Endodermal cell (in vitro differentiated cells): ENCODE data around the gene RPL32. TPM values are rescaled to one million over a fixed set of nuclear protein-coding genes. Genes with fewer than 3 reads are reported as not detected.
A peak's percentile ranks its signal among the peaks of the same experiment; 100 is the strongest.

ENCODE experiments used
- DNase-seq: peaks from one replicate; pipeline ENCODE4 v3.0.0-alpha.2; 2017
- H3K27ac ChIP-seq: 2 replicates; pipeline ENCODE4 v1.5.1; 2013; ENCODE audit warnings: mild to moderate bottlenecking, low read depth, low read length, moderate library complexity
- H3K27me3 ChIP-seq: 2 replicates; pipeline ENCODE4 v1.6.1; 2013; ENCODE audit warnings: mild to moderate bottlenecking, low read length, moderate library complexity; ENCODE audit not compliant: insufficient read depth, control insufficient read depth, poor library complexity, severe bottlenecking
- H3K36me3 ChIP-seq: 2 replicates; pipeline ENCODE4 v1.7.0; 2013; ENCODE audit warnings: mild to moderate bottlenecking, low read length, moderate library complexity; ENCODE audit not compliant: control insufficient read depth, insufficient read depth
- H3K4me1 ChIP-seq: one replicate; pipeline ENCODE4 v1.7.0; 2013; ENCODE audit warnings: low read length; ENCODE audit not compliant: control insufficient read depth, insufficient read depth
- H3K4me3 ChIP-seq: 2 replicates; pipeline ENCODE4 v1.5.1; 2013; ENCODE audit warnings: mild to moderate bottlenecking, low read length, moderate library complexity
- H3K9ac ChIP-seq: 2 replicates; pipeline ENCODE4 v1.6.1; 2013; ENCODE audit warnings: mild to moderate bottlenecking, low read length, moderate library complexity; ENCODE audit not compliant: poor library complexity, severe bottlenecking; ENCODE audit errors: extremely low read depth
- H3K9me3 ChIP-seq: 2 replicates; pipeline ENCODE4 v1.6.1; 2013; ENCODE audit warnings: mild to moderate bottlenecking, low read length, moderate library complexity; ENCODE audit not compliant: control insufficient read depth
- H3K27ac Mint-ChIP-seq: 2 replicates; pipeline ENCODE4 v1.8.0; 2020; ENCODE audit warnings: mixed read lengths
- H3K27me3 Mint-ChIP-seq: 2 replicates; pipeline ENCODE4 v1.8.0; 2021; ENCODE audit warnings: mild to moderate bottlenecking, mixed read lengths; ENCODE audit not compliant: insufficient read depth
- H3K36me3 Mint-ChIP-seq: 2 replicates; pipeline ENCODE4 v1.8.0; 2020; ENCODE audit warnings: low read depth, mixed read lengths
- H3K4me1 Mint-ChIP-seq: 2 replicates; pipeline ENCODE4 v1.8.0; 2020; ENCODE audit warnings: mixed read lengths
- H3K4me3 Mint-ChIP-seq: 2 replicates; pipeline ENCODE4 v1.8.0; 2020; ENCODE audit warnings: mild to moderate bottlenecking, moderate library complexity, mixed read lengths
- H3K9me3 Mint-ChIP-seq: 2 replicates; pipeline ENCODE4 v1.8.0; 2020; ENCODE audit warnings: mild to moderate bottlenecking, mixed read lengths
- WGBS, 2 experiments: methylation state at CpG; one replicate each; pipeline versions ENCODE4 v1.1.5 to v1.1.7; 2013; ENCODE audit warnings: missing lambda C conversion rate in 2 of 2, mixed read lengths in 1 of 2; ENCODE audit not compliant: insufficient coverage in 1 of 2, insufficient read length in 1 of 2; 5-methylcytosine and 5-hydroxymethylcytosine counted together
- total RNA-seq, 2 donors: library from RNA; stranded (reverse); fragmentation: NEBNext Ultra II Directional in 1 of 2; extraction: Animal tissue kit (Norgen Biotek cat#: 25700) in 1 of 2; gene quantifications; 2 replicates in 1 of 2; 3 replicates in 1 of 2; pipeline ENCODE4 v1.2.1, GENCODE V29; 2021
- TF ChIP-seq, protein P1 (sequence below): fragments of 200-600 bp; sonication (generic); conservative IDR thresholded peaks from 2 replicates; pipeline ENCODE4 v1.5.0; 2021; ENCODE audit warnings: antibody characterized with exemption, mild to moderate bottlenecking

RPL32 gene
- total RNA-seq, 2 donors from 2014 or later: 1,362 to 1,580 TPM

DNA sequence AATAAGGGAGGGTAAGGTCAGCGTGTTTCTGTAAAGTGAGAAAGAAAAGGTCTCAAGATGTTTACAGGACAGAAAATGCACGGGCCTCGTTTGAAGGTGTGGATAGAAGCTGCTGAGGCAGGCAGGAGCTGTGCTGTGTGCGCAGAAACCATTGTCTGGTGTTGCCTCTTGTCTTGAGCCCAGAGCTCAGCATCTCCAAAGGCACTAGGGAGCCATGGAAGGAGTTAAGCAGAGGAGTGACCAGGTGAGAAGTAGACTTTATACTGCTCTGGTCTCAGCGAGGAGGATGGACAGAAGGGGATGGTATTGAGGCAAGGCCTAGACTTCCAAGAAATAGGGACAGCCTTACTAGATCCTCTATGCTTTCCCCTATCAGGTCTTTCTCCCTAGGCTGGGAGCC, 31.9 kb downstream of the RPL32 start:
- peak; percentile 49 for DNase-seq
- TF ChIP-seq, protein P1, sequence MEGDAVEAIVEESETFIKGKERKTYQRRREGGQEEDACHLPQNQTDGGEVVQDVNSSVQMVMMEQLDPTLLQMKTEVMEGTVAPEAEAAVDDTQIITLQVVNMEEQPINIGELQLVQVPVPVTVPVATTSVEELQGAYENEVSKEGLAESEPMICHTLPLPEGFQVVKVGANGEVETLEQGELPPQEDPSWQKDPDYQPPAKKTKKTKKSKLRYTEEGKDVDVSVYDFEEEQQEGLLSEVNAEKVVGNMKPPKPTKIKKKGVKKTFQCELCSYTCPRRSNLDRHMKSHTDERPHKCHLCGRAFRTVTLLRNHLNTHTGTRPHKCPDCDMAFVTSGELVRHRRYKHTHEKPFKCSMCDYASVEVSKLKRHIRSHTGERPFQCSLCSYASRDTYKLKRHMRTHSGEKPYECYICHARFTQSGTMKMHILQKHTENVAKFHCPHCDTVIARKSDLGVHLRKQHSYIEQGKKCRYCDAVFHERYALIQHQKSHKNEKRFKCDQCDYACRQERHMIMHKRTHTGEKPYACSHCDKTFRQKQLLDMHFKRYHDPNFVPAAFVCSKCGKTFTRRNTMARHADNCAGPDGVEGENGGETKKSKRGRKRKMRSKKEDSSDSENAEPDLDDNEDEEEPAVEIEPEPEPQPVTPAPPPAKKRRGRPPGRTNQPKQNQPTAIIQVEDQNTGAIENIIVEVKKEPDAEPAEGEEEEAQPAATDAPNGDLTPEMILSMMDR: no peak
- peaks cover 2% of the 10 kb centered on the region for H3K36me3 Mint-ChIP-seq
- H3K27ac Mint-ChIP-seq: no peak overlapping the region
- Histone ChIP-seq H3K27ac (no peak overlapping the region), H3K27me3 (no peaks in the 10 kb centered on the region), H3K4me1 (no peaks in the 10 kb centered on the region), H3K36me3 (peaks cover 6% of the 10 kb centered on the region), H3K9ac (peak overlapping the region; percentile 22), H3K4me3 (peak overlapping the region; percentile 74), H3K9me3 (no peaks in the 10 kb centered on the region)
- WGBS, 2 experiments: 91 to 100% methylated on average over 4 to 5 of the region's 5 CpGs
- peaks cover 10% of the 10 kb centered on the region for H3K27me3 Mint-ChIP-seq
- peaks cover 7% of the 10 kb centered on the region for H3K4me1 Mint-ChIP-seq
- peak overlapping the region; percentile 42 for H3K4me3 Mint-ChIP-seq
- no peaks in the 10 kb centered on the region for H3K9me3 Mint-ChIP-seq

DNA sequence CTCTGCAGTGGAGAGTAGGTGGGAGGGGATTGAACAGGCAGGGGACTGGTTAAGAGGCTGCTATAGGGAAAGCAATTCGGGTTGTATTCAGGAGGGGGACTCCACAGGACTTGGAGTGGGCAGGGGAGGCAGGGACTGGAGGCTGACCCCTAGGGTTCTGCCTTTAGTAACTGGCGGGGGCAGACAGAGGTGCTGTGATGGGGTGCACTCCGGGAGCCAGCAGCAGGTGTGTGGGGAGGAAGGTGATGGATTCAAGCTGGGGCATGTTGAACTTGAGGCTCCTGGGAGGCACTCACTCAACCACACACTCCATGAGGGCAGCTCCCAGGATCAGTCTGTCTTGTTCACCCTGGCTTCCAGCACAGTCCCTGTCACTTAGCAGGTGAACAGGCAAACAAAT, 32.4 kb downstream of the RPL32 start:
- no peaks in the 10 kb centered on the region for H3K9me3 ChIP-seq
- H3K9ac ChIP-seq: no peak overlapping the region
- Mint-ChIP-seq H3K27me3 (peaks cover 10% of the 10 kb centered on the region), H3K4me1 (peaks cover 7% of the 10 kb centered on the region), H3K9me3 (no peaks in the 10 kb centered on the region), H3K36me3 (peaks cover 2% of the 10 kb centered on the region), H3K27ac (no peak overlapping the region), H3K4me3 (no peak overlapping the region)
- H3K27me3 ChIP-seq: no peaks in the 10 kb centered on the region
- H3K4me1 ChIP-seq: no peaks in the 10 kb centered on the region
- 50 to 94% methylated on average over 1 to 3 of the region's 3 CpGs for WGBS, 2 experiments
- no peak overlapping the region for H3K4me3 ChIP-seq
- H3K36me3 ChIP-seq: peaks cover 8% of the 10 kb centered on the region
- TF ChIP-seq, protein P1: no peak
- no peak for DNase-seq
- no peak overlapping the region for H3K27ac ChIP-seq

DNA sequence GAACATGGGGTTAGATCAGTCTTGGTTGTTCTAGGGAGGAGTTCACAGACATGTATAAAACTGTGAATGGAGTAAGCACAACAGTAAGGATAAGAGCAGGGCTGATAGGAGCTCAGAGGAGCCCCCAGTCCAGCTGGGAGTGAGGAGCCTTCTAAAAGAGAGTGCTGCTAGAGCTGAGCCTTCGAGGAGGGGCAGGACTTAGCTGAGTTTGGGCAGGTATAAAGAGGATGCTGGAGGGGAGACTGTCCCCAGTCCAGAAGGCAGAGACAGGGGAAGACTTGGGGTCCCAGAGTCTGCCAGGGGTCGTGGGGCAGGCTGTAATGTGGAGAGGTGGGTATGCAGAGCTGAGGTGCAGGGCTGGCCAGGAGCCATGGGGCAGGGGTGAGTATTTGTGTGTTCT, 32.8 kb downstream of the RPL32 start:
- no peak overlapping the region for H3K27ac ChIP-seq
- no peak for DNase-seq
- no peaks in the 10 kb centered on the region for H3K27me3 ChIP-seq
- Mint-ChIP-seq H3K36me3 (peaks cover 2% of the 10 kb centered on the region), H3K4me1 (peaks cover 7% of the 10 kb centered on the region), H3K27me3 (peaks cover 10% of the 10 kb centered on the region), H3K27ac (no peak overlapping the region), H3K4me3 (no peak overlapping the region), H3K9me3 (no peaks in the 10 kb centered on the region)
- H3K9me3 ChIP-seq: no peaks in the 10 kb centered on the region
- no peaks in the 10 kb centered on the region for H3K4me1 ChIP-seq
- TF ChIP-seq, protein P1: no peak
- no peak overlapping the region for H3K4me3 ChIP-seq
- WGBS, 2 experiments: 82 to 85% methylated on average over 2 of the region's 2 CpGs
- H3K9ac ChIP-seq: no peak overlapping the region
- H3K36me3 ChIP-seq: peaks cover 8% of the 10 kb centered on the region
